Measurements from ENCODE around the gene PRKCH.

PRKCH gene

GRCh38 chr14:61470261-61470960 lies 149.0 kb downstream of the PRKCH start:
- no peak for DNase-seq (ENCODE audit: low read depth in 2 of 2, low spot score in 1 of 2)

DNA sequence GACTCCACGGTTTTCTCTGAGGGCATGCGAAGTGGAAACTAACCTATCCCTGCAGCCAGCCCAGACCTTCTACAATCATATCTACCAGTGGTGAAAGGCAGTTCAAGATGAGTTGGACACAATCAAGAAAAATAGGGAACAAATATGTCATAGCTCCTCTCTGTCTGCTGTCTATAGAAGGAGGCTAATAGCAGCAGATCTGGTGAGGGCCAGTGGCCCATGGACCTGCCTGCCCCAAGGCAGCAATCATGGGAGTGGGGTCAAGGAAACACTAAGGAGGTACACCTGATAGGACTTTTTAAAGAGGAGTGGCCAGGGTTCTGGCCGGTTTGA lies 149.5 kb downstream of the PRKCH start:
- no peak for DNase-seq (ENCODE audit: low read depth in 2 of 2, low spot score in 1 of 2)

GRCh38 chr14:61471297-61472005 lies 150.1 kb downstream of the PRKCH start:
- no peak for DNase-seq (ENCODE audit: low read depth in 2 of 2, low spot score in 1 of 2)

DNA sequence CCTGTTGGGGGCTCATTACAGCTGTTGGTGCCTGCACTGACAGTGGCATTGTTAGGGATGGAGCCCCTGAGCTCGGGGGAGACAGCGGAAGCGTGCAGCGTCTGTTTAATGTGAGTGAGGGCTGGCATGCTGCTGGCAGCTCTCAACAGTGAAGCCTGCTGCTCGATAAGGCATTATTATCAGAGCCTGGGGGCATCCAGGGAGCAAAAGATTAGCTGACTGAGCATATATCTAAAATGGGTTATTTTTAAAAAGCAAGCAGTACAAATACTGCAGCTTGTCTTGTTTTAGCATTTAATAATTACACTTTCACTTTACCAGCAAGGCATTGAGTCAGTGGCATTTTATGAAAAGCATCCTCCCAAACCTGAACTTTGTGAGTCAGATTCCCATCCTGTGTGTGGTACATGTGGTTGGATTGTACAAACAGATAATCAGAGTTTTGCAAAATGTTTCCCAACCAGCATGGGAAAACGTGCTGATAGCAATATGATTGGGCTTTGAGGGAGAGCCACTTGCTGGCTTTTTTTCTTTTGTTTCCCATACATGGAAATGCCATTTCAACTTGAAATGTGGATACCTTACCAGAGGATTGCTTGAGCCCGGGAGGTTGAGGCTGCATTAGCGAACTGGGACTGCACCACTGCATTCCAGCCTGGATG lies 150.8 kb downstream of the PRKCH start:
- DNase-seq (ENCODE audit: low read depth in 2 of 2, low spot score in 1 of 2): no peak

GRCh38 chr14:61472801-61473376 lies 151.5 kb downstream of the PRKCH start:
- DNase-seq (ENCODE audit: low read depth in 2 of 2, low spot score in 1 of 2): peak in 1 of 2 donors; percentile 53

- no peak for DNase-seq (ENCODE audit: low read depth in 2 of 2, low spot score in 1 of 2)
Measured at GRCh38 chr14:61474015-61474414, 152.6 kb downstream of the PRKCH start.

DNA sequence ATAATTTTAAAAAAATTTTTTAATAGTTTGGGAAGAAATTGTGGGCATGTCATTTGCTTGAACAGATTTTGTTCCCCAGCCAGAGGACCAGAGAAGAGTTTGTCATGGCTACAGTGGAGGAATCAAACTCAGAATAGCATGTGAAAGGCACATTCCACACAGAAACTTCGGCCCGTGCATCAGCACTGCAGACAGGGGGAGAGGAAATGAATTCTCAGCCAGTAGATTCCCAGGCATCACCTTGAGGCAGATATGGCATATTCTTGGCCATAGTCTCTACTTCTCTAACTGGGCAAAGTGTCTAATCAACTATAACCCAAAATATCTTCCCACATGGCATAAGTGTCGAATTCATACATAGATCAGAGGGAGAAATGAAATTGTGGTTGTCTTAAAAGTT lies 153.3 kb downstream of the PRKCH start:
- no peak for DNase-seq (ENCODE audit: low read depth in 2 of 2, low spot score in 1 of 2)

GRCh38 chr14:61475316-61475715 lies 153.9 kb downstream of the PRKCH start:
- DNase-seq (ENCODE audit: low read depth in 2 of 2, low spot score in 1 of 2): no peak

DNA sequence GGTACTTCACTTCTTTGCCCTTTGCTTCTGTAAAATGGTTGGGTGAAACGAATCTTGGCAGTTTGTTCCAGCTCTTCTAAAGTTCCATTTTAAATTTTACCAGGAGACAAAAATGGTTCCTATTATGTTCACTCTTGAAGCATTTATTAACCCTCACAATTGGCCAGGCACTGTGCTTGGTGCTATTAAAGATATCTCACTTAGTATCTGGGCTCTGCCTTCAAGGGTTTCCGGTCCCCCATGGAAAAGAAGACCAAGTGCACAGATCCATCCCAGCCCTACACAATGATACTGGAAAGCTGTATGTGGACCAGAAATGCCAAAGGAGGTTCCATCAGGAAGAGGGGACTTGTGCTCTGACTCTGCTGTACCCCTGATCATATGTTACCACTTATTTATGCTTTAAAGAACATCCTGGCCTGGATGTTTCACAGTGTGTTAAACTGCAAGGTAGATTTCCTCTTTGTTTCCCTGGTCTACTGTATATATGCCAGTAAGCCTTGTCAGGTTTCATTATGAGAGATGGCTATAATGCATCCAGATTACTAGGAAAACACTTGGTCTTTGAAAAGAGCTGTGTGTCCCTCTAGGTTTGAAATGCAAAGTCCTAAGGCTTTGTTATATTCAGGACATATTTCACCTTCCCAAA lies 154.8 kb downstream of the PRKCH start:
- DNase-seq (ENCODE audit: low read depth in 2 of 2, low spot score in 1 of 2): no peak

- peak in 1 of 2 donors; percentile 40 for DNase-seq (ENCODE audit: low read depth in 2 of 2, low spot score in 1 of 2)
Measured at GRCh38 chr14:61476754-61477410, 155.5 kb downstream of the PRKCH start.

DNA sequence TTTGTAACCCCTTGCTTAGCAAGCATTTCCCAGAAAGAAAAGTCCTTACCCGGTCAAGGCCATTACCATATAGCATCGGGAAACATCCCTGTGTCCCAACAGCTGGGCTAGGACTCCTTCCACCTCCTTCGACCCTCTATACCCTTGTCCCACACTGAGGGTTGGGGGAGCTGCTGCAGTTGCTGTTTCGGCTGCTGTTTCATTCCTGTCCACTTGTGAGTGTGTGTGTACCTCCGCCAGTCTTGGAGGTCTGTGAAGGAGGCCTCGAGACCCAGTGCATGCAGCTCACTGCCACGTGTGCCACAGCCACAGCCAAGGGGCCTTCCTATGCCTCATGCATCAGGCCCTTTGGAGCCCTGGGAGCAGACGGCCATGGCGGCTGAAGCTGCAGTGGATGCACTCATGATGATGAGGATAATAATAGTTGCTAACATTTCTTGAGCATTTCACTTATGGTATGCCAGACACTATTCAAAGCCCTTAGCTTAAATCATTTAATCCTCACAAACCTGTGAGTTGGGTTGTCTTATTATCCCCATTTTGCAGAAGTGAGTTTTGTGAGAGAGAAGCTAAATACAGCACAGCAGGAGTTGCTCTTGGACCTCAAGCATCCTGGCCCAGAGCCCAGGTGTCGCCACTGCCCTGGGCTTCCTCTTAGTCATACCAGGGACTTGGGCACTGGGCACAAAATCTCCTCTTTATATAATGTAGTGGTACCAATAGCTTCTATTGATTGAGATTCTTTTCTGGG lies 156.5 kb downstream of the PRKCH start:
- no peak for DNase-seq (ENCODE audit: low read depth in 2 of 2, low spot score in 1 of 2)

DNA sequence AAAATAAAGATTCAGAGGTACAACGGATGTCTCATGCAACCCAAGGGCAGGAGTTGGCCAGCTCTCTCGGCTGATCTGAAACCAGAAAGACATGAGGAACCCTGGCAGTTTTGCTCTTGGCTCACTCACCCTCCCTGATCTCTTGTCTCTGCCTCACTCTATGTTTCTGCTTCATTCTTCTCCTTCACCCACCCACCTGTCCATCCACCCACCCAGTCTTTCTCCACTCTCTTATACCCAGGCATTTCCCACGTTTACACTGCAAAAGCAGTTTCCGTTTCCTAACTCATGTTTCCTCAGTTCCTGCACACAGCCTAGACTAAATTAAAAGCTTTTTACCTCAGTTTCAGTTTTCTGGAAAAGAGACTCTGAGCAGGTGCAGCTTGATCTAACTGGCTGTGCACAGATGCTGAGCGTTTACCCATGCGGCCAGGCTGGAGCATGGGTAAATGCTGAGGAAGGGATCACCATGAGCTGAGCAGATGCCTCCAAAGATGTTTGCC lies 157.6 kb downstream of the PRKCH start:
- DNase-seq (ENCODE audit: low read depth in 2 of 2, low spot score in 1 of 2): no peak

GRCh38 chr14:61479746-61480502 lies 158.5 kb downstream of the PRKCH start:
- DNase-seq (ENCODE audit: low read depth in 2 of 2, low spot score in 1 of 2): no peak

DNA sequence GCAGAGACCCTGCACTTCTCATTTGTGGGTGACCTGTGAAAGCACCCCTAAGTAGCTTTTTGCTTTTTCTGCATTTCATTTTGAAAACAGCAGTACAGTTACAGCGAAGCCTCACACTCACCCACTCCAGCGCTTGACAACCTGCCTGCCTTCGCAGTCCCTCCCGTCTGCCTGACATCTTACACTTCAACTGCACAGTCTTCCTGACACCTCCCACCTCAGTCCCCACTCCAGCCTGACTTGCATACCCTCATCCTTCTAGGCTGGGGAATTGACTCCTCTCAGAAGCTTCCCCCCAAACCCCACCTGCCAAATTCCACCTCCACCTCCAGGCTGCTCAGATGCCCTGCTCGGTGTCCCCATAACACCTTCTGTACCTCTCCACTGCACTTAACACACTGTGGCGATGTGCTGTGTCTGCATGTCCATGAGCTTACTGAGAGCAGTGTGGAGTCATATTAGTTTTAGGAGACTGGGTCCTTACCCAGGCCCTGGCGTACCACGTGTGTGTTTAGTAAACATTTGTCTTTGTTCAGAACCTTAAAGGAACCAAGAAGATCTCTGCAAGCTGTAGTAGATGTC lies 159.4 kb downstream of the PRKCH start:
- no peak for DNase-seq (ENCODE audit: low read depth in 2 of 2, low spot score in 1 of 2)

DNA sequence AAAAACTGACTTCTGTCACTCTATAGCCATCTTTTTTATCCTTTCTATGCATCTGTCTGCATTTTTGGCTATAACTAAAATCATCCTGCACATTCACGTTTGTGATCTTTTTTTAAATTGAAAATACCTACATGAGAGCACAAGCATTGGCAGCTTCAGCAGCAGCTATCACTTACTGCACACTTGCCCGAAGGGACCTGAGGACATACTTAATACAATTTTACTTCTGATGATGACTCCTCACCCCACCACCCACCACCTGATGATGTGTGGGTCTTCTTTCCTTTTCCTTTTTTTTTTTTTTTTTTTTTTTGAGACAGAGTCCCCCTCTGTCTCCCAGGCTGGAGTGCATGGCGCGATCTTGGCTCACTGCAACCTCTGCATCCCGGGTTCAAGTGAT lies 160.3 kb downstream of the PRKCH start:
- DNase-seq (ENCODE audit: low read depth in 2 of 2, low spot score in 1 of 2): no peak

GRCh38 chr14:61482348-61483206 lies 161.2 kb downstream of the PRKCH start:
- DNase-seq (ENCODE audit: low read depth in 2 of 2, low spot score in 1 of 2): no peak

- no peak for DNase-seq (ENCODE audit: low read depth in 2 of 2, low spot score in 1 of 2)
Measured at GRCh38 chr14:61483476-61483875, 162.1 kb downstream of the PRKCH start.

GRCh38 chr14:61484031-61484430 lies 162.7 kb downstream of the PRKCH start:
- no peak for DNase-seq (ENCODE audit: low read depth in 2 of 2, low spot score in 1 of 2)
